NT2/D1 (cell line): ENCODE results near the gene FBH1.

Source experiments
- YY1 ChIP-seq: IDR thresholded peaks from 2 replicates; pipeline ENCODE4 v1.6.1; 2011; ENCODE audit not compliant: insufficient read length, insufficient read depth
- ZNF274 ChIP-seq: IDR thresholded peaks from 2 replicates; pipeline ENCODE4 v1.6.1; 2011; ENCODE audit warnings: mild to moderate bottlenecking, low read depth, low read length

GRCh38 chr10:5924889-5925288 lies 34.8 kb downstream of the FBH1 start:
- TF ChIP-seq YY1 (no peak), ZNF274 (no peak)
